Stimulated activated CD4-positive, alpha-beta T cell treated with anti-CD3 and anti-CD28 coated beads, Interleukin-15, amount 100 ng/mL, for 48 hours (primary cell): Measurements from ENCODE around the gene ENAH.

Source experiments
- DNase-seq, 2 donors: peaks; one replicate each; pipeline ENCODE4 v3.0.0-alpha.2; 2020; ENCODE audit warnings: low read depth in 2 of 2

The ENAH gene

DNA sequence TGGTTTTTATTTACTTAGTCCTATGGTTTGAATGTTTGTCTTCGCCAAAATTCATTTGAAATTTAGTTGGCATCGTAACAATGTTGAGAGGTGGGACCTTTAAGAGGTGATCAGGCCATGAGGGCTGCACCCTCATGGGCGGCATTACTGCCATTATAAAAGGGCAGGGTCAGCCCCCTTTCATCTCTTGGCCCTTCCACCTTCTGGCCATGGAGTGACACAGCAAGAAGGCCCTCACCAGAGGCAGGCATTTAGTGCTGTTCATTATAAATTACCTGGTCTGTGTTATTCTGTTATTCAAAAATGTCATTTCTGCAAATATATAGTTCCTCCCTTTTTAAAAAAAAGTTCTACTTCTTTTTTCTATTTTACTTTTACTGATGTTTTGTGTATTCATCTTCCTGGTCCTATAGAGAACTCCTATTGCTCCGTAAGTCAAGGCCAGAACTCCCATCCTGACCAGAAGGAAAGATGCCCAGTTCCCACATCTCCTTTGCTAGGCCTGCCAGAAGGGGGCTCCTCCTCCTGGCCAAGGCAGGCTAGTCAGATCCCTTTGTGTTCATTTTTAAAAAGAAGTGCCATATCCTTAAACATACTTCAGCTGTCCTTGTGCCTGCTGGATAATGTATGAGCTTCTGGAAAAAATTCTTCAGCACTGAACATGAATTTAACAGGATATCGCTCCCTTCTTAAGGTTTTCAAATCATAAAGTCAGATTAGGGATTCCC, 215.0 kb downstream of the ENAH start:
- no peak for DNase-seq
